22Rv1 (cell line): Measurements from ENCODE around the gene ADAMTS10.

Source experiments
- H3K27ac ChIP-seq: fragments of 450-650 bp; 2 replicates; pipeline ENCODE4 v1.5.1; 2017
- ZFX ChIP-seq: fragments of 450-650 bp; IDR thresholded peaks from 2 replicates; pipeline ENCODE4 v1.6.1; 2017; ENCODE audit warnings: antibody characterized with exemption, borderline replicate concordance
- TF ChIP-seq, protein P1 (sequence below): fragments of 450-650 bp; IDR thresholded peaks from 2 replicates; pipeline ENCODE4 v1.5.1; 2017; ENCODE audit warnings: mild to moderate bottlenecking

Gene ADAMTS10

DNA sequence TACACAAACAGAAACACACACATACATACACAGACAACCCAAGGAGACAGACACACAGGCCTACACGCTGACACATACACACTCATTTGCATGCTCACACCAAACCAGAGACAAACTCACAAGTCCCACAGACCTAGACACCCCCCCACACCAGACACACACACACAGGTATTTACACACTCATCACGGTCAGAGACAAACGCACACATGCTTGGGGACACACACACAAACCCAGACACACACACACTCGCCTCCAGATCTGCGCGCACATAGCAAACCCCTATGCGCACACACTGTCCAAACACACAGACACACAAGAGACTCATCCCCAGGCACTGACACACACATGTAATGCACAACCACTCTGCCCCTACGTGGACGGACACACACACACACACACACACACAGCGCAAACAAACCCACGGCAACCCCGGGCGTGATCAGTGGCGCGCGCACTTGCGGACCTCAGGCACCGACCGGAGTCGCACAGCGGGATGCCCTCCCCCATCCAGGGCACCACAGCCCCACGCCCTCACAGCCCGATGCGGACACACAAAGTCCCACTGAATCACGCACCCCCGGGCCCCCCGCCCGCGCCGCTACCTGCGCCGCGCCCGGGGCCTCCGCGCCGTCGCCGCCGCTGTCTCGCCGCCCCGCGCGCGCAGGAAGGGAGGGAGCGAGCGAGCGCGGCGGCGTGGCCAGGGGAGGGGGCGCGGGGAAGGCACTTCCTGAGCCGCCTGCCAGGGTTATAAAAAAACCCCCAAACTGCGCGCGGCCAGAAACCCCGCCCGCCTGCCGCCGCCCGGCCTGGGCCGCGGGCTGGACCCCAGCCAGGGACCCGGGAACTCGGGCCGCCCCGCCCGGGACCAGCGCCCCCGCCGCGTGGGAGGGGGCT is at the start of gene ADAMTS10:
Gene ADAMTS10, minus strand, starts transcription at position 675 of the 895 bp plus-strand sequence. CDS start 5,005 bp downstream, outside the sequence.
- no peak for TF ChIP-seq ZFX
- TF ChIP-seq, protein P1, sequence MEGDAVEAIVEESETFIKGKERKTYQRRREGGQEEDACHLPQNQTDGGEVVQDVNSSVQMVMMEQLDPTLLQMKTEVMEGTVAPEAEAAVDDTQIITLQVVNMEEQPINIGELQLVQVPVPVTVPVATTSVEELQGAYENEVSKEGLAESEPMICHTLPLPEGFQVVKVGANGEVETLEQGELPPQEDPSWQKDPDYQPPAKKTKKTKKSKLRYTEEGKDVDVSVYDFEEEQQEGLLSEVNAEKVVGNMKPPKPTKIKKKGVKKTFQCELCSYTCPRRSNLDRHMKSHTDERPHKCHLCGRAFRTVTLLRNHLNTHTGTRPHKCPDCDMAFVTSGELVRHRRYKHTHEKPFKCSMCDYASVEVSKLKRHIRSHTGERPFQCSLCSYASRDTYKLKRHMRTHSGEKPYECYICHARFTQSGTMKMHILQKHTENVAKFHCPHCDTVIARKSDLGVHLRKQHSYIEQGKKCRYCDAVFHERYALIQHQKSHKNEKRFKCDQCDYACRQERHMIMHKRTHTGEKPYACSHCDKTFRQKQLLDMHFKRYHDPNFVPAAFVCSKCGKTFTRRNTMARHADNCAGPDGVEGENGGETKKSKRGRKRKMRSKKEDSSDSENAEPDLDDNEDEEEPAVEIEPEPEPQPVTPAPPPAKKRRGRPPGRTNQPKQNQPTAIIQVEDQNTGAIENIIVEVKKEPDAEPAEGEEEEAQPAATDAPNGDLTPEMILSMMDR: no peak
- no peak within 1 kb of the TSS for H3K27ac ChIP-seq

DNA sequence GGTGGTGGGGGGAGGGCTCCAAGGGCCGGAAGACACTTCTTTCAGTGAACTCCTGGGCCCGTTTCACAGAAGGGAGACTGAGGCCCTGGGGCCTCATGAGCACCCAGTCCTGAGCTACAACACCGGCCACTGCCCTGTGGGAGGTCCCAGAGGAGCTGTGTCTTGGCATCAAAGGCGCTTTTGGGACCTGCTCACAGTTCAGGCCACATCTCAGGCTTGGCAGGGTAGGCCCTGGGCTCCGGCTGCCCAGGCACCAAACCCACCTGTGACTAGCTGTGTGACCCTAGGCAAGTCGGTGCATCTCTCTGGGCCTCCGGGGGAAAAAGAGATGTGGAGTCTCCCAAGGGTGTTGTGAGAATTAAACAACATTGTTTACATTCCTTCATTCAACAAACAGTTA is 49.4 kb upstream of the ADAMTS10 start:
- H3K27ac ChIP-seq: no peak overlapping the region
- TF ChIP-seq, protein P1: no peak
- TF ChIP-seq ZFX: no peak

DNA sequence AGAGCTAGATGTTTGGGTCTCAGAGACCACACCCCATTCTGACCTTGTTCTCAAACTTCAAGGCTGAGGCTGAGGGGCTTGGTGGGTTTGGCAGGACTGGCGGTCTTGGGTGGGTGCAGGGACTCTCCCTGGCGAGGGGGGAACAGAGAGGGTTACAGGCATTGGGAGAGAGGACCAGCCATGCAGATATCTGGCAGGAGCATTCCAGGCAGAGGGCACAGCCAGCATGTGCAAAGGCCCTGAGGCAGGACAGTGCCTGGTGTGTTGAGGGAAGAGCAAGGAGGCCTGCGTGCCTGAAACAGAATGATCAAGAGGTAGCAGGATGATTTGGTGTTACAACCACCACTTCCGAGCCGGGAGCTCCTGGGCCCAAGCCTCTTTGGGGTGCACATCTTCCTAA is 47.4 kb upstream of the ADAMTS10 start:
- TF ChIP-seq, protein P1: no peak
- TF ChIP-seq ZFX: no peak
- no peak overlapping the region for H3K27ac ChIP-seq

DNA sequence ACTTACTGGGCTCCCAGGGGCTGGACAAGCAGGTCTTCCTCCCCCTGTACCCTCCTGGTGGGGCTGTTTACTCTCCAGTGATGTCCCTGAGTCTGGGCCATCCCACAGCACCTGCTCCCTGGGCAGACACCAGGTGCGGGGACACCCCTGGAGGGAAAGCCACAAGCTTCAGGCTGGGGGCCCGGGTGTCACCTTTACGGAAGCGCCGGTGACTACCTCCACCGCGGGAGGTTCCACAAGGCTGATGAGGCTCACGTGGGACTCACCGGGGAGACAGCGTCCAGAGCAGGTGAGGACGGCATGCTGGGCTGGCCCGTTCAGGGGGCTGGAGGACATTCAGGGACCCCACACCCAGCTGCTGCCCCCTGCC is 44.8 kb upstream of the ADAMTS10 start:
- no peak for TF ChIP-seq ZFX
- TF ChIP-seq, protein P1: no peak
- H3K27ac ChIP-seq: no peak overlapping the region

DNA sequence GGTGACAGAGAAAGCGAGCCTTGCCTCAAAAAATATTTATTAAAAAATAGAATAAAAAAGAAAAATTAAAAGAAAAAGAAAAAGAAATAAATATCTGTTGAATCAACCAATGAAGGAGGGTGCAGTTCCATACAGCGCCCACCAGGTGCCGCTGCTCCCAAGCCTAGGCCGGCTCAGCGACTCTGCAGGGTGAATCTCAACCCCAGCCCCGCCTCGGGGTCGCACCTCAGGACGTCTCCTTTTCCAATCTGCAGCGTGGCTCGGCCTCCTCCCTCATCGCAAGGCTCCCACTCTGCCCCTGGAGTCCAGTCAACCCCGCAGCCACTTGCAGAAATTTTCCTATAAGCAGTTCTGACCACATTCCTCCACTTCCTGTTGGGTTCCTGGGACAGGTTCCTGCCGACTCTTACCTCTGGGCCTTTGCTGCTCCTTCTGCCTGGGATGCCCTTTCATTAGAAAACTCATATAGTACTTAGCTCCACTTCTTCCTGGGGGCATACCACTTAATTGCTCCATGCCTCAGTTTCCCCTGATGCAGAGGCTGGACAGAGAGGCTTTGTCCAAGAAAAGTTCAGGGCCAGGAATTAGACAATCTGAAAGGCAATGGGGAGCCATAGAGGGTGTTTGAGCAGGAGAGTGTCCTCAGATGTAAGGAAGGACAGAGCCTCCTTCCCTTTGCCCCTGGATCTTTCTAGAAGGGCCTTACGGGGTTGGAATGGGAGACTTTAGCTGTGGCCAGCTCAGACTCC is 44.2 kb upstream of the ADAMTS10 start:
- H3K27ac ChIP-seq: no peak overlapping the region
- TF ChIP-seq ZFX: no peak
- TF ChIP-seq, protein P1: peak; percentile 97

DNA sequence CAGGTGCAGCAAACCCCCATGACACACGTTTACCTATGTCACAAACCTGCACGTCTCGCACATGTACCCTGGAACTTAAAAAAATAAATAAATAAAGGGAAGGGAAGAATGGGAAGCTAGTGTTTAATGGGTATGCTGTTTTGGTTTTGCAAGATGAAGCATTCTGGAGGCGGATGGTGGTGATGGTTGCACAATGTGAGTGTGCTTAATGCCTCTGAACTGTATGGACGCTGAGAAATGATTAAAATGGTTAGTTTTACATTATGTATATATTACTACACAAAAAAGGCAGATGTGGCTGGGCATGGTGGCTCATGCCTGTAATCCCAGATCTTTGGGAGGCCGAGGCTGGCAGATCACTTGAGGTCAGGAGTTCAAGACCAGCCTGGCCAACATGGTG is 37.7 kb upstream of the ADAMTS10 start:
- H3K27ac ChIP-seq: no peak overlapping the region
- TF ChIP-seq, protein P1: no peak
- TF ChIP-seq ZFX: no peak
